SK-N-DZ (cell line): ENCODE results near the gene EPHB1.
"Not testable (repeated sequence)": the region's sequence is repeated elsewhere in the genome, so short reads cannot be mapped to it uniquely, and the experiment has no call there.

Source experiments
- DNase-seq: peaks from one replicate; pipeline ENCODE4 v3.0.0-alpha.2; 2015; ENCODE audit warnings: low spot score

EPHB1 gene

GRCh38 chr3:135081856-135082434 is 286.9 kb downstream of the EPHB1 start:
- no peak for DNase-seq

- no peak for DNase-seq
Measured at GRCh38 chr3:135082706-135083105, 287.6 kb downstream of the EPHB1 start.

DNA sequence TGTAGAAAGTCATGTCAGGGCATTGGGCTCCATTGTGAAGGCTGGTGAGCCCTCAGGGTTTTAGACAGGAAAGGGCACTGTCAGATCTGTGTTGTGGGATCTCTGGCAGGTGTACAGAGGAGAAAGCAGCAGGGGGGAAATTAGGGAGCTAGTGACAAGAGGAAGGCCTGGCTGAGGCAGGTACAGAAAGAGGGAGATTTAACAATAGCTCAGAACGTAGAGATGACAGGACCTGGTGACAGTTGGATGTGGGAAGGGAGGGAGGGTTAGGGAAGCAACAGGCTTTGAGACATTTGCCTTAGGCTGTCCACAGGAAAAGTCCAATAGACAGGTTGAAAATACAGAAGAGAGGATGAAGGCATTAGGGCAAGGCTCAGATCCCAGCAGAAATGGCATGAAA is 288.1 kb downstream of the EPHB1 start:
- no peak for DNase-seq

- DNase-seq, result no peak
Measured at GRCh38 chr3:135083756-135084155, 288.7 kb downstream of the EPHB1 start.

DNA sequence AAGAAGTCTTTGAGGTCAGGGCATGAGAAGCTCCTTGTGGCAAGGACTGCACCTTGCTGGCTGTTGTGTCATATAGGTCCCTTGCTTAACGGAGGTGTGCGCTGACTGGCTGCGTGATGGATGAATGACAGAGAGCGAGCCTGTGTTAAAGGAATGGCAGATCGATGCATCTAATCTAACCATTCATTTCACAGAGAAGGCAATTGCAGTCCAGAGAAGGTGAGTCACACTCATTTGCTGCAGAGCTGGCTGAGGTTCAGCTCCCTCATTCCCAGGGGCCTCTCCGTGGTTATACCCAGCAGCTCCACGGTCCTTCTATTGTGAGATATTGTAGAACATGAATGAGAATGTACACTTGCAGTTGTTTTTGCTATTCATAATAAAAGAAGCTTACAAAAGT is 289.3 kb downstream of the EPHB1 start:
- no peak for DNase-seq

DNA sequence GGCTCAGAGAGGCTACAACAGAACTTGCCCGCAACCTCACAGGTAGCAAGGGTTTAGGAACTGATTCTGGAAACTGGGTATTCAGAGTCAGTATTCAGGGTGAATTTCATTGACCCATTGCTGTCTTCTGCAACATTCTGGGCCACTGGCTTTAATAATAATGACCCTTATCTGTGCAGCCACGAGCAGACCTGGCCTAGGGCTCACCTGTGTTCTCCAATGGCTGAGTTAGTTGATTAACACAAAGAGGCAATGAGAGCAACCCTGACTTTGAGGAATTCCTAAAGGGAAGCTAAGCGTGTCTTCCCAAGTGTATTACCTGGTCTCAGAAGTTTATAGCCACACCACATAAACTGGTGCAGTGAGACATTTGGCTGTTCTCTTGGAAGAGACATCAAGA is 289.9 kb downstream of the EPHB1 start:
- DNase-seq, result no peak

DNA sequence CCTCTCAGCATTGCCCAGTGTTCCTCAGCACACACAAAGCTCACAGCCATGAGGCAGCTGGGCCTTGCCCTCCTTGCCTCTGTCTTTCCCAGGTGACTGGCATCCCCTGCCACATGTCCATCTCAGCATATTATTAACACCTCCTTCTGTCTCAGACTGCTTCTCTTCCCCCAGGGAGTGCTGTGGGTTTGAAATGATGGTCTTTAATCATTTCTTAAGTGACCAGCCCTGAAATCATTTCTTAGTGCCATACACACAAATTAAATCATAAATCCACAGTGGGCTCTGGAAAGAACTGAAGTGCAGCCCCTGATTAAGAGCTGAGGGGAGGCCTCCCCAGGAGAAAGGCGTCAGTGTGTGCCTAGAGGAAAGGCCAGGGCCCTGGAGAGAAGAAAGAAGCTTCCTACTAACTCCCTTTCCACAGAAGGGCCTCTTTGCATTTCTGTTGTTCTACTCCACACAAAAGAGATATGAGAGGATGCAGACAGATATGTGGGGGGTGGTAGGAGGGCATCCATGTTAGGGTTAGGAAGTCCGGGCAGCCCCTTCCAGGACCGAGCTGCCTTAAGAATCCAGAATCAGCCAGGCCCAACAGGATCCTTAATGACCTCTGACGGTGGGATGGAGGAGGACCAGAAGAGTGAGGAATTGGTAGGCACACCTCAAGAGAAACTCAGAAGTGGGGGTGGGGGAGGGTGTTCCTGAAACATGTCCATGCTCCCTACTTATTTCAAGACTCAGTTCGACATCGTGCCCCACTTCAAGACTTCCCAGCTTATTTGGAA is 290.8 kb downstream of the EPHB1 start:
- DNase-seq, result no peak

- no peak for DNase-seq
Measured at GRCh38 chr3:135087782-135088181, 292.7 kb downstream of the EPHB1 start.

DNA sequence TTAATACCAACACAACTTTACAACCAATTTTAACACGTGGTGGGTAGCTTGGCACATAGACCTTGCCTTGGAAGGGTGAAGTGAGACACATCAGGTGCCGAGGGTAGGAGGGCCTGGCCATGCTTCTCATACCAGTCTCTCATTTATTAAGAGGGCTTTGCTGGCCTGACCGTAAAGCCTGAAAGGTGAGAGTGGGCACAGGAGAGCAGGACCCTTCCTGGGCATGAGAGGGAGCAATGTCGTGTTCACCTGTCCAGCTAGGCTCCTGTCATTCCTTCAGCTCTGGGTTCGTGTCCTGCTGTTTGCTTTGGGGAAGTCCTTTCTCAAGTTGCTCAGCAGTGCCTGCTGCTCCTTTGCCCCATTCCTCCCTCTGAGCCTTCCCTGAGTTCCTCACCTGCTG is 294.4 kb downstream of the EPHB1 start:
- no peak for DNase-seq

DNA sequence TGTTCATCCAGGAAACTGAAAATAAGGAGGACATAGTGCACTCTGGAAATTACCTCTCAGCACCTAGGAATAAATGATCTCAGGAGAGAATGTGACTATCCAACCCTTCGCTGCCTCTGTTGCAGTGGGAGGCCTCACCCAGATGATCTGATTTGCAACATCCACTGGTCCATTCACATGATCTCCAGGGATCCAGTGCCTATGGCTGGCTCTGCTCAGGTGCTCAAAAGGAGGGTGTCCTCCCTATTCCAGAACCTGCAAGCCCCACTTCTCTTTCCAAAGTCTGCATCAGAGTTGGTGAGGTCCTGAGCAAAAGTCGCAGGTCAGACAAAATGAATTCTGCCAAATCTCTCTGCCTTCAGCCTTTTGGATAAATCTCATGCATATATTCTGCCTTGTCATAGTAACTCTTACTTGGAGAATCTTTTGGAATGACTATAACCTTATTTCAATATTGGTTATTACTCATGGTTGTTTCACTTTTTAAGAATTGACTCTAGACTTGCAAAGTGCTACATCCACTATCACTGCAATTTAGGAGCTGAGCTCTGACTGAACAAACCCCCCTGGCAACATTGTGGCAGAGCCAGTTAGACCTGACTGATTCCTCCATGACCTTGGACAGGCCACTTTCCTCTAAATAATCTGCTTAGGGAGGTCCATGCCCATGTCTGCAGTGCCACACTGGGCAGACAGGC is 295.1 kb downstream of the EPHB1 start:
- no peak for DNase-seq

- no peak for DNase-seq
Measured at GRCh38 chr3:135091946-135092345, 296.9 kb downstream of the EPHB1 start.

GRCh38 chr3:135093121-135093520 is 298.1 kb downstream of the EPHB1 start:
- DNase-seq, result no peak

- DNase-seq, result no peak
Measured at GRCh38 chr3:135097276-135097946, 302.4 kb downstream of the EPHB1 start.

DNA sequence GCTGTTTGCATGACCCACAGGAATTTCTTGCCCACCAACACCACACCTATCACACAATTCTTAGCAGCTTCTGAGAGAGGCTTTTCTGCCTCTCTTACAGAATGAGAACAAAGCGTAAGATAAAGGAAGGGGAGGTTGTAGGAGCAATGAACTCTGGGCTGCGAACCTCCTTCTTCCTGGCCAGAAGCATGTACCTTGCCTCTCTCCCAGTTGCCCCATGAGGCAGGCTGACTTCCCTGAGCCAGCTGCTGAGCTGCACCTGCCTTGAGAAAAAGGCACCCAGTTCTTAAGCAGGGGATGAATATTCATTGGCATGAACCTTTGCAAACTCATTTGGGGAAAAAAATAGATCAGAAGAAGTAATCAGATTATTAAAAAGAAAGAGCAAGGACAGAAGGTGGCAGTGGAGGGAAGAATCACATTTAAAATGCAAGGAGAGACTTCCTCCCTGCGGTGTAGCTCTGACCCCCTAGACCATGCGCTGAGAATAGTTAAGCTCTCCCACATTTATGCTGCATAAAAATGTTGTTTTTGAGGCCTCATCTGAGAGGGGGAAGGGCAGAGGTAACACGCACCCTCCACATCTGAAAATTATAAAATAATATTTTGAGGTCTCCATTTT is 304.8 kb downstream of the EPHB1 start:
- DNase-seq, result no peak

GRCh38 chr3:135100366-135100765 is 305.3 kb downstream of the EPHB1 start:
- DNase-seq, result no peak

- DNase-seq, result no peak
Measured at GRCh38 chr3:135103917-135104316, 308.9 kb downstream of the EPHB1 start.

GRCh38 chr3:135106445-135106844 is 311.4 kb downstream of the EPHB1 start:
- DNase-seq, result no peak

GRCh38 chr3:135107043-135107442 is 312.0 kb downstream of the EPHB1 start:
- no peak for DNase-seq

GRCh38 chr3:135109681-135110080 is 314.6 kb downstream of the EPHB1 start:
- DNase-seq, result no peak

- not testable (repeated sequence) for DNase-seq
Measured at GRCh38 chr3:135114551-135114950, 319.5 kb downstream of the EPHB1 start.

- no peak for DNase-seq
Measured at GRCh38 chr3:135117977-135118376, 322.9 kb downstream of the EPHB1 start.

DNA sequence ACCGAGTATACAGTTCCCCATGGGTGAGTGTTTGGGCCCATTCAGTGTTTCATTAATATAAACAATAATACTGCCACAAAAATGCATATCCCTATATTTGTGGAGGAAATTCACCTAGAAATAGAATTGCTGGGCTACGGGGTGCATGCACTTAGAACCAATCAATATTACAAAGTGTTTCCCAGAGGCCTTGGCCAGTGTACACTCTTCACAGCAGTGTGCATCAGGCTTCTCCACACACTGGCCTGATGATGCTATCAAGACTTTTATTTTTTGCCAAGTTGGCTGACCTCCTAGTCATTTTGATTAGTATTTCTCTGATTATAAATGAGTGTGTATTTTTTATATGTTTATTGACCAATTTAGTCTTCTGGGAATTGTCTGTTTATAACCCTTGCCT is 323.7 kb downstream of the EPHB1 start:
- no peak for DNase-seq
